ENCODE results near the gene ZNF185.

The ZNF185 gene

GRCh38 chrX:152897222-152898131 is at the start of gene ZNF185:
ZNF185 (plus strand) TSS chrX:152898067; CDS start chrX:152914490, 16,423 bp downstream.
- DNase-seq: no peak

GRCh38 chrX:152850465-152850864 is 47.4 kb upstream of the ZNF185 start:
- no peak for DNase-seq

DNA sequence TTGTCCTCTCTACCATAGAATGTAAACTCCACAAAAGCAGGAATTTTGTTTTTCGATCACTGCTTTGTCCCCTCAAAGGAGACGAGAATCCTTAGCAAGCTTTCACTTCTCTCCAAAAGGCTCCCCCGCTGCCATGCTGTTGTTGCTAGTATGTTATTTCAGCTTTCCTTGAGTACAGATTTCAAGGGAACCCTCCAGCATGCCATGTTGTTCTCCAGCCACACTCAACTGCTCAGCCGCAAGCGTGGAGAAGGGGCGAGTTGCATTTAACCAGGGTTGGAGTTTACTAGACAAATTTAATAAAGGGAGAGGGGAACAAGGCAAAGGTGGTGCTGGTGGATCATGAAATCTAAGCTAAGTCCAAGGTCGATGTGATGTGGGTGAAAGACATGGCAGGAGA is 43.9 kb upstream of the ZNF185 start:
- no peak for DNase-seq

GRCh38 chrX:152861116-152861515 is 36.8 kb upstream of the ZNF185 start:
- no peak for DNase-seq

GRCh38 chrX:152861826-152862225 is 36.0 kb upstream of the ZNF185 start:
- no peak for DNase-seq

DNA sequence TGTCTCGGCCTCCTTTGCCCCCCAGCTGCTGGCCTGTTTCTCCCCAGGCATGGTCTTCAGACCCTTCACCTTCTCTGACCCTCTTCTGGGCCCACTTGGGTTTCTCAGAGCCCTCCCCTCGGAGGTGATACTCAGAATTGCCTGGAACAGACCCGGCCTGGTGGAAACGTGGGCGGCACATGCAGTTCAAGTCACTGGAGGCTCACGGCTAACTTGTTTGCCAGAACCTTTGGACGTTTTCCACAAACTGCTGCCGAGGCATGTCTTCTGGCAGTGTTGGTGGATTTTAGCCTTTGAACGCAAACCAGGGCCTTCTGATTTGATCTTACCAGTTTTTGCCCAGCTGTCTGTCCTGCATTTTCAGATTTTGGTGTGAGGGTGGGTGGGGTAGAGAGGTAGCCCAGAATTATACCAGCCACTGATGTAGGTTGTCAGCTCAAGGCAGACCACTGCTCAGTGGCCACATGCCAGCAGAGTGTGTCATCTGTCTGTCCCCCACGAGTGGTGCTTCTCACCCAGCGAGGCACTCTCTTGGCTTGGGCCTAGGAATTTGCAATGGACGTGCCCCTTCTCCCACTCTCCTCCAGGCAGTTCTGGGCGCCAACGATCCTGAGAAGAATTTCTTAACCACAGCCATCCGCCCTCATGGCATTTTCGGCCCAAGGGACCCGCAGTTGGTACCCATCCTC is 32.5 kb upstream of the ZNF185 start:
- no peak for DNase-seq

- DNase-seq: no peak
Measured at GRCh38 chrX:152866386-152866785, 31.5 kb upstream of the ZNF185 start.

DNA sequence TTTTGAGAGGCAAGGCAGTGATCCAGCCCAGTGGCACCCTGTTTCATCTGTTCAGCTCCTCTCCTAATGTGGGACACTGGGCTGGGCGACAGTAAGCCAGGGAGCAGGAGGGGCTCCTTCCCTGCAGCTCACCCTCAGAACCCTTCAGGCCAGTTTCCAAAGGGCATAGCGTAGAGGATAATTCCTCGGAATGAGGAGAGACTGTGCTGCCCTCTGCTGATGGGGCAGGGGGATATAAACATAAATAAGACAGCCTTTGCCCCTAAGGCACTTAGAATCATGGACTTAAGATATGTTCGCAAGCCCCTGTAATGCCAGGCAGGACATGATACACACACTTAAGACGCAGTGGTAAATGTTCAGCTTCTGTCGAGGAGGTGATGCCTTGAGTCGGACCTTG is 27.9 kb upstream of the ZNF185 start:
- no peak for DNase-seq

DNA sequence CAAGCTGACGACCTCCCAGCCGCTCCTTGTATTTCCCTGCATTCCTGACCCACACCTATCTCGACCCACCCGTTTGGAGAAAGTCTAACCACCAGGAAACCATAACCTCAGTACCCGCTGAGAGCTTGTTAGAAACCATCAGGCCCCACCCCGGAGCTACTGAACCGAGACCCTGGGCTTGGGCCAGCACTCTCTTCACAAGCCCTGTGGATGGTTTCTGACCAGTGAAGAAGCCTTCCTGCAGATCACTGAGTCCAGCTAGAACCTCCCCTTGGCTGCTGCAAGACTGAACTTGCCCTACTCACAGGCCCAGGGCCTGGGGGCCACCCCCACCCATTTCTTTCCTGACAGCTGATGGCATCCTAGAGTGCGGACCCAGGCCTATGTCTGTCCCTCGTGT is 26.6 kb upstream of the ZNF185 start:
- DNase-seq: no peak

GRCh38 chrX:152872522-152872921 is 25.3 kb upstream of the ZNF185 start:
- no peak for DNase-seq

DNA sequence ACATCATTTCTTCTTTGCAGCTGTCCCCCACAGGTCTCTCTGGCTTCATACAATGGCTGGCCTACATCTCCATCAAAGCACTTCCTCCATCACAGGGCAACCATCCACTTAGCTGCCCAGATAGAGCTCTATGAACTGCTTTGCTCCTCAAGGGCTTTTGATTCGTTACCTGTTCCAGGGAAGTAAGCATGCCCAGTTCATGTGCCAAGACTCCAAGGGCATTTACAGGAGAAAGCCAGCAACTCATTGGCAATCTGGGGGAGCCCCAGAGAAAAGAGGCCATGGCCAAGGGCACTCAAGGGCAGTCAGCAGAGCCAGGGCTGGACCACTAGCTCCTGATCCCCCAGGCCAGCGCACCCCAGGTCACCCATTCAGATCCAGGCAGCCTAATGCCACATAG is 24.5 kb upstream of the ZNF185 start:
- DNase-seq: no peak

GRCh38 chrX:152876931-152877840 is 20.7 kb upstream of the ZNF185 start:
- no peak for DNase-seq

GRCh38 chrX:152878976-152879755 is 18.7 kb upstream of the ZNF185 start:
- no peak for DNase-seq

DNA sequence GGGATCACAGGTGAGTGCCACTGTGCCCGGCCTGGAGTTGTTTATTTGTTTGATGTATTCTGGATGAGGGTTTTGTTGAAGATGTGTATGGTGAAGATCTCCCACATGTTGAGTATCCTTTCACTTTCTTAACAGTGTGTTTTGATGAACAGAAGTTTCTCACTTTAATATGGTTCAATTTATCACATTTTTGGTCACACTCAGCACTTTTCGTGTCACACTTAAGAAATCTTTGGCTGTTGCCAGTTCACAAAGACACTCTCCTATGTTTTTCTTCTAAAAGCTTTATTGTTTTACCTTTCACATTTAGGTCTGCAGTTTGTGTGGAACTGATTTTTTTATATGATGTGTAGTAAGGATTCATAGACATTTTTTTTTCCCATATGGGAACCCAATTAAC is 16.6 kb upstream of the ZNF185 start:
- no peak for DNase-seq

- DNase-seq: no peak
Measured at GRCh38 chrX:152884171-152884570, 13.7 kb upstream of the ZNF185 start.

GRCh38 chrX:152886716-152887115 is 11.2 kb upstream of the ZNF185 start:
- DNase-seq: no peak

GRCh38 chrX:152892499-152892898 is 5.4 kb upstream of the ZNF185 start:
- DNase-seq: no peak

- no peak for DNase-seq
Measured at GRCh38 chrX:152892999-152893891, 4.6 kb upstream of the ZNF185 start.

- DNase-seq: no peak
Measured at GRCh38 chrX:152893980-152894610, 3.8 kb upstream of the ZNF185 start.

DNA sequence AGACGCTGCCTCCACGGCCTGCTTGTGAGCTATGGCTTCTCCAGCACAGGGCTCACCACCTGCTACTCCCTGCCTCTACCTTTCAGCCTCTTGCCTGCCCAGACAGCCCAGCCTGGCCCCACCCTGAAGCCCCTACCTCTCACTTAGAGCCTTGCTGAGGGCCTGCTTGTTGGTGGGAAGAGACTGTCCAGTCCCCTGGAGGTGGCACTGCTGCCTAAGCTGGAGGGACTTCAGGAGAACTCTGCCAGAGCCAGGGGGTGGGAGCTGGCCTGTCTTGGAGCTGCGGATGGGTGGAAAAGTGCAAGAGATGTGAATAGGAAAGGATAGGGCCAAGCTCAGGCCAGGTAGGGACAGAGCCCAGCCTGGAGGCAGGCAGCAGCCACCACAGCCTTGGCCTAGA is 2.7 kb upstream of the ZNF185 start:
- DNase-seq: no peak

All from activated CD4-positive, alpha-beta T cell treated with anti-CD3 and anti-CD28 coated beads for 48 hours (primary cell).